Nephron progenitor cell (in vitro differentiated cells): Measurements from ENCODE around the gene NXPE4.

ENCODE experiments used
- DNase-seq: peaks from one replicate; pipeline ENCODE4 v3.0.0; 2021
- H3K27ac Mint-ChIP-seq: 2 replicates; pipeline ENCODE4 v1.8.0; 2021; ENCODE audit warnings: mild to moderate bottlenecking, moderate library complexity, mixed read lengths
- H3K27me3 Mint-ChIP-seq: 2 replicates; pipeline ENCODE4 v1.8.0; 2021; ENCODE audit warnings: mild to moderate bottlenecking, low read depth, mixed read lengths; ENCODE audit not compliant: poor library complexity
- H3K36me3 Mint-ChIP-seq: 2 replicates; pipeline ENCODE4 v1.8.0; 2021; ENCODE audit warnings: low read depth, mixed read lengths
- H3K4me1 Mint-ChIP-seq: 2 replicates; pipeline ENCODE4 v1.8.0; 2021; ENCODE audit warnings: mixed read lengths
- H3K4me3 Mint-ChIP-seq: 2 replicates; pipeline ENCODE4 v1.8.0; 2021; ENCODE audit warnings: mild to moderate bottlenecking, moderate library complexity, mixed read lengths
- H3K9me3 Mint-ChIP-seq: 2 replicates; pipeline ENCODE4 v1.8.0; 2021; ENCODE audit warnings: mild to moderate bottlenecking, moderate library complexity, mixed read lengths
- TF ChIP-seq, protein P1 (sequence below): fragments of 200-600 bp; sonication (generic); IDR thresholded peaks from 2 replicates; pipeline ENCODE4 v1.5.0; 2021; ENCODE audit warnings: antibody characterized with exemption

NXPE4 gene

GRCh38 chr11:114556135-114556534, 39.5 kb downstream of the NXPE4 start:
- Mint-ChIP-seq H3K27me3 (no peaks in the 10 kb centered on the region), H3K9me3 (no peaks in the 10 kb centered on the region), H3K4me3 (no peak overlapping the region), H3K27ac (no peak overlapping the region), H3K4me1 (no peaks in the 10 kb centered on the region), H3K36me3 (no peaks in the 10 kb centered on the region)
- DNase-seq = no peak
- TF ChIP-seq, protein P1, sequence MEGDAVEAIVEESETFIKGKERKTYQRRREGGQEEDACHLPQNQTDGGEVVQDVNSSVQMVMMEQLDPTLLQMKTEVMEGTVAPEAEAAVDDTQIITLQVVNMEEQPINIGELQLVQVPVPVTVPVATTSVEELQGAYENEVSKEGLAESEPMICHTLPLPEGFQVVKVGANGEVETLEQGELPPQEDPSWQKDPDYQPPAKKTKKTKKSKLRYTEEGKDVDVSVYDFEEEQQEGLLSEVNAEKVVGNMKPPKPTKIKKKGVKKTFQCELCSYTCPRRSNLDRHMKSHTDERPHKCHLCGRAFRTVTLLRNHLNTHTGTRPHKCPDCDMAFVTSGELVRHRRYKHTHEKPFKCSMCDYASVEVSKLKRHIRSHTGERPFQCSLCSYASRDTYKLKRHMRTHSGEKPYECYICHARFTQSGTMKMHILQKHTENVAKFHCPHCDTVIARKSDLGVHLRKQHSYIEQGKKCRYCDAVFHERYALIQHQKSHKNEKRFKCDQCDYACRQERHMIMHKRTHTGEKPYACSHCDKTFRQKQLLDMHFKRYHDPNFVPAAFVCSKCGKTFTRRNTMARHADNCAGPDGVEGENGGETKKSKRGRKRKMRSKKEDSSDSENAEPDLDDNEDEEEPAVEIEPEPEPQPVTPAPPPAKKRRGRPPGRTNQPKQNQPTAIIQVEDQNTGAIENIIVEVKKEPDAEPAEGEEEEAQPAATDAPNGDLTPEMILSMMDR = no peak

GRCh38 chr11:114553642-114554041, 41.9 kb downstream of the NXPE4 start:
- no peak overlapping the region for H3K27ac Mint-ChIP-seq
- no peaks in the 10 kb centered on the region for H3K27me3 Mint-ChIP-seq
- no peaks in the 10 kb centered on the region for H3K9me3 Mint-ChIP-seq
- TF ChIP-seq, protein P1 = no peak
- no peak for DNase-seq
- no peaks in the 10 kb centered on the region for H3K36me3 Mint-ChIP-seq
- H3K4me3 Mint-ChIP-seq = no peak overlapping the region
- H3K4me1 Mint-ChIP-seq = no peaks in the 10 kb centered on the region

DNA sequence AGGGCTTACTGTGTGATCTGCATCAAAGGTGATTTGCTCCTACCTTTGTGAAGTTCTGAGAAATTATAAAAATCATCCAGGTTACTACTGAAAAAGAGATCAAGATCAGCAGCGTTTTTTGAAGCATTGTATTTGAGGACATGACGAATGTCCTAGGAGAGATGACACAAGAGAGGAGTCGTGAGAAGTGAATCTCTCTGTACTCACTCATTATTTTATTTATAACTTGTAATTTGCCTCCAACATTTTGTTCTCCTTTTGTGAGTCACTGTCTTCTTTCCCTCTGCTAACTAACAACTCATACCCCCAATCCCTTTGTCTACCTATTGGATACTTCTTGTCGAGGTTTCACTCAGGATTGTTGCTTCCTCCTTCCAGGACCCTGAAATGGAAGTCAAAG, 44.5 kb downstream of the NXPE4 start:
- no peak overlapping the region for H3K27ac Mint-ChIP-seq
- no peaks in the 10 kb centered on the region for H3K36me3 Mint-ChIP-seq
- no peak overlapping the region for H3K4me3 Mint-ChIP-seq
- TF ChIP-seq, protein P1 = no peak
- H3K9me3 Mint-ChIP-seq = no peaks in the 10 kb centered on the region
- no peaks in the 10 kb centered on the region for H3K4me1 Mint-ChIP-seq
- peaks cover 4% of the 10 kb centered on the region for H3K27me3 Mint-ChIP-seq
- DNase-seq = no peak

DNA sequence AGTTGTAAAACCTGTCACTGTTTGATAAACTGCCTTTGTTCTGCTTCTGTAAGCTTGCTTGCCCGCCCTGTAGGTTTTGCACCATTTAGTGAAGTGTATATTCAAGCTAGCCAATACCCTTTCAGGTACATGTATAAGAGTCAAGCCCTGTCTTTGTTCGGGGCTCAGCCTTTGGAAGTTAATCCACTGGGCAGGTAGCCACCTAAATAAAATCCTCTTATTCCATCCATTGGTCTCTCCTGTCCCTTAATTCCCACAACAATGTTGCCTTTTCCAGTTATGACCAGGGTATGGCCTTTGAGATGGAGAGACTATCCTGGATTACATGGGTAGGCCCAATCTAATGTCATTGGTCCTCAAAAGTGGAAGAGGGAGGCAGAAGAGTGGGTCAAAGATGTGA, 69.9 kb downstream of the NXPE4 start:
- no peak for DNase-seq
- H3K4me1 Mint-ChIP-seq = no peaks in the 10 kb centered on the region
- peaks cover 28% of the 10 kb centered on the region for H3K9me3 Mint-ChIP-seq
- no peaks in the 10 kb centered on the region for H3K27me3 Mint-ChIP-seq
- H3K36me3 Mint-ChIP-seq = peaks cover 10% of the 10 kb centered on the region
- no peak overlapping the region for H3K4me3 Mint-ChIP-seq
- no peak overlapping the region for H3K27ac Mint-ChIP-seq
- TF ChIP-seq, protein P1 = no peak

GRCh38 chr11:114524122-114524521, 71.5 kb downstream of the NXPE4 start:
- H3K27me3 Mint-ChIP-seq = no peaks in the 10 kb centered on the region
- H3K27ac Mint-ChIP-seq = no peak overlapping the region
- H3K36me3 Mint-ChIP-seq = peaks cover 10% of the 10 kb centered on the region
- peaks cover 28% of the 10 kb centered on the region for H3K9me3 Mint-ChIP-seq
- no peak overlapping the region for H3K4me3 Mint-ChIP-seq
- TF ChIP-seq, protein P1 = no peak
- no peak for DNase-seq
- H3K4me1 Mint-ChIP-seq = no peaks in the 10 kb centered on the region

- Mint-ChIP-seq H3K4me1 (no peaks in the 10 kb centered on the region), H3K36me3 (peaks cover 10% of the 10 kb centered on the region), H3K4me3 (no peak overlapping the region), H3K27ac (no peak overlapping the region), H3K27me3 (no peaks in the 10 kb centered on the region), H3K9me3 (peaks cover 28% of the 10 kb centered on the region)
- TF ChIP-seq, protein P1 = no peak
- no peak for DNase-seq
Measured at GRCh38 chr11:114522818-114523217, 72.8 kb downstream of the NXPE4 start.
